Heart left ventricle (tissue), 13 donors: Measurements from ENCODE around the gene IRX2.

Experiments
- POLR2A ChIP-seq, 2 donors: fragments of 450-650 bp; IDR thresholded peaks; one replicate each; pipeline ENCODE4 v1.6.1; 2017; ENCODE audit warnings: antibody characterized with exemption in 2 of 2, mild to moderate bottlenecking in 2 of 2, moderate library complexity in 2 of 2
- TF ChIP-seq, protein P1 (sequence below), 12 donors: fragments of 200-600 bp; sonication (generic) in 4 of 12; IDR thresholded peaks; one replicate each; pipeline versions ENCODE4 v1.5.0 to v1.8.0; 2018 to 2022; ENCODE audit warnings: antibody characterized with exemption in 12 of 12, mild to moderate bottlenecking in 5 of 12
- donor health status: ischemic (EF 13 %, LVEDD 7.1; RV severe dilation, severe dysfunction).
- donor health status: DM: no; HTN: yes; CAD: no.
- donor health status: DM: no; HTN: no; CAD: no.
- donor health status: ischemic (EF 25% LVEDD 6.9; RV normal size, moderate dysfunction).
- donor health status: ischemic (EF 25% LVEDD 5.7; RV mildly dilated, moderate dysfunction).
- donor health status: ischemic (EF 35%, LVEDD 5.7; RV mildly dilated, moderate dysfunction).
- donor health status: nonischemic (EF 11% LVEDD 7.7; RV severe dilation, severe dysfunction).
- donor health status: DM: yes; HTN: yes; CAD: no.
- donor health status: PGD.
- donor health status: ischemic (EF 29% LVEDD 5.4; RV normal size, mild dysfunction).
- donor health status: nonischemic (EF 23%, LVEDD 6.1; RV moderate dilation, normal function).

DNA sequence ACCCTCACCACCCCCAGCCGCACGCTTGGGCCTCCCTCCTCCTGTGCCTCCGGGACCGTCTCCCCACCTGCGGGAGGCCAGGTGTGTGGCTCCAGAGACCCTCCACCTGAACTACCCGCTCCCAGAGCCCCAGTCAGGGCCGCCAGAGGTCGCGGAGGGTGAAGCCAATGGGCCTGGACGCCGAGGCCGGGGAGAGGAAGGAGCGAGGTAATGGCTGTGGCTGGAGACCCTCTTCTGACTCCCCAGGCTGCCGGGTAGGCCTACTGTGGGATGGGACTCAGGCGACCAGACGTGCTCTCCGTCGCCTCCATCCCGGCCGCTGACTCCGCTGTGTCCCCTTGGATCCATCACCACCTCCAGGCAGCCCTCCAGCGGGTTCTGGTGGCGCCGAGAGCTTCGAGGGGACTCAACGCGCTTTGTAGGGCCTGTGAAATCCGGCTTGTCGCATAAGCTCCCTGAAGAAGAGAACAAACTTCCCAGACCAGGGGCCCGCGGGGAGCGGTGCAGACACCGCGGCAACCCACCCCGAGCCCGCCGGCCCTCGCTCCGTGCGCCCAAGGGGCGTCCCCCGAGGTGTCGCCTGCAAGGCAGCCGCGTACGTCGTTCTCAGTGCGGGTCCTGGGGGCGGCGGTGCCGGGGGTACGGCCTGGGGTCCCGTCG lies 12.6 kb downstream of the IRX2 start:
- TF ChIP-seq, protein P1, sequence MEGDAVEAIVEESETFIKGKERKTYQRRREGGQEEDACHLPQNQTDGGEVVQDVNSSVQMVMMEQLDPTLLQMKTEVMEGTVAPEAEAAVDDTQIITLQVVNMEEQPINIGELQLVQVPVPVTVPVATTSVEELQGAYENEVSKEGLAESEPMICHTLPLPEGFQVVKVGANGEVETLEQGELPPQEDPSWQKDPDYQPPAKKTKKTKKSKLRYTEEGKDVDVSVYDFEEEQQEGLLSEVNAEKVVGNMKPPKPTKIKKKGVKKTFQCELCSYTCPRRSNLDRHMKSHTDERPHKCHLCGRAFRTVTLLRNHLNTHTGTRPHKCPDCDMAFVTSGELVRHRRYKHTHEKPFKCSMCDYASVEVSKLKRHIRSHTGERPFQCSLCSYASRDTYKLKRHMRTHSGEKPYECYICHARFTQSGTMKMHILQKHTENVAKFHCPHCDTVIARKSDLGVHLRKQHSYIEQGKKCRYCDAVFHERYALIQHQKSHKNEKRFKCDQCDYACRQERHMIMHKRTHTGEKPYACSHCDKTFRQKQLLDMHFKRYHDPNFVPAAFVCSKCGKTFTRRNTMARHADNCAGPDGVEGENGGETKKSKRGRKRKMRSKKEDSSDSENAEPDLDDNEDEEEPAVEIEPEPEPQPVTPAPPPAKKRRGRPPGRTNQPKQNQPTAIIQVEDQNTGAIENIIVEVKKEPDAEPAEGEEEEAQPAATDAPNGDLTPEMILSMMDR (IDR thresholded peaks at IDR 0.05) = no peak
- TF ChIP-seq POLR2A (IDR thresholded peaks at IDR 0.05) = no peak
